PFSK-1 (cell line): ENCODE measurements around the gene TRIM8.

Experiments
- POLR2AphosphoS5 ChIP-seq: IDR thresholded peaks from 2 replicates; pipeline ENCODE4 v1.6.1; 2012; ENCODE audit warnings: low read depth, mild to moderate bottlenecking, control low read depth, low read length, moderate library complexity
- SIN3A ChIP-seq: IDR thresholded peaks from 2 replicates; pipeline ENCODE4 v1.6.1; 2012; ENCODE audit warnings: mild to moderate bottlenecking, low read length, moderate library complexity, borderline replicate concordance; ENCODE audit not compliant: insufficient read depth
- TF ChIP-seq, protein P1 (sequence below), 2 experiments: IDR thresholded peaks; 2 replicates each; pipeline versions ENCODE4 v1.6.1 to v1.8.0; 2011 to 2012; ENCODE audit warnings: low read depth in 2 of 2, low read length in 2 of 2, control low read depth in 1 of 2, inconsistent platforms in 1 of 2, mild to moderate bottlenecking in 1 of 2, moderate library complexity in 1 of 2; ENCODE audit not compliant: insufficient read depth in 1 of 2

DNA sequence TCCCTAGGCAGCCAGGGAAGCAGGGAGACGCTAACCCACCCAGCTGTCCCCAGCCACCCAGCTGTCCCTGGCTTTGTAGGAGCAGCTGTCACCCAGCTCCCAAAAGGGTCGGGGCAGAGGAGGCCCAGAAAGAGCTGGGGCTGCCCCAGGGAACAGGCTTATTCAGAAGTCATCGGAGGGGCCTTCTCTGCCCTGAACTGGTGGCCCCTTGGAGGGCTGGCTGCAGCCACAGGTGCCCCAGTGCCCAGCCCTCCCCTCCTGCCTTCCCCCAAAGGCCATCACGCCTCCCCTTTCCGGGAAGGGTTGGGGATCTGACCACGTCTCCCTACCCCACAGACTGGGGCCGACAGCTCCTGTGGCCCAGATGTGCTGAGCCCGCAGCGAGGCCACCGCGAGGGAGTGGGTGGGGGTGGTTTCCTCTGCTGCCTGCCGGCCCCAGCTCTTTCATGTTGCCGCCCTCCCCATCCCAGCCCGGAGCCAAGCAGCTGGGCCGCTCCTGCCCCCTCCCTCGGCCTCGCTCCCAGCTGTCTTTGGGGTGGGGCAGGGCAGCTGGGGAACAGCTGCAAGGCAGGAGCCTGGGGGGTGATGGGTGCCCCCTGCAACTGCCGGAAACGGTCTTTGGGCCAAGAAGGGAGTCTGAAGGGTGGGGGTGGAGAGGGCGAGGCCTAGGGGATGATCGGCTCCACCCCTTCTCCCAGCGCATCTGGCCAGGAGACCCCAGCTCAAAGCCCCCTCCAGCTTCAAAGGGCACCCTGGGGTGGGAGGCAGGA lies 16.8 kb downstream of the TRIM8 start:
- TF ChIP-seq, protein P1, sequence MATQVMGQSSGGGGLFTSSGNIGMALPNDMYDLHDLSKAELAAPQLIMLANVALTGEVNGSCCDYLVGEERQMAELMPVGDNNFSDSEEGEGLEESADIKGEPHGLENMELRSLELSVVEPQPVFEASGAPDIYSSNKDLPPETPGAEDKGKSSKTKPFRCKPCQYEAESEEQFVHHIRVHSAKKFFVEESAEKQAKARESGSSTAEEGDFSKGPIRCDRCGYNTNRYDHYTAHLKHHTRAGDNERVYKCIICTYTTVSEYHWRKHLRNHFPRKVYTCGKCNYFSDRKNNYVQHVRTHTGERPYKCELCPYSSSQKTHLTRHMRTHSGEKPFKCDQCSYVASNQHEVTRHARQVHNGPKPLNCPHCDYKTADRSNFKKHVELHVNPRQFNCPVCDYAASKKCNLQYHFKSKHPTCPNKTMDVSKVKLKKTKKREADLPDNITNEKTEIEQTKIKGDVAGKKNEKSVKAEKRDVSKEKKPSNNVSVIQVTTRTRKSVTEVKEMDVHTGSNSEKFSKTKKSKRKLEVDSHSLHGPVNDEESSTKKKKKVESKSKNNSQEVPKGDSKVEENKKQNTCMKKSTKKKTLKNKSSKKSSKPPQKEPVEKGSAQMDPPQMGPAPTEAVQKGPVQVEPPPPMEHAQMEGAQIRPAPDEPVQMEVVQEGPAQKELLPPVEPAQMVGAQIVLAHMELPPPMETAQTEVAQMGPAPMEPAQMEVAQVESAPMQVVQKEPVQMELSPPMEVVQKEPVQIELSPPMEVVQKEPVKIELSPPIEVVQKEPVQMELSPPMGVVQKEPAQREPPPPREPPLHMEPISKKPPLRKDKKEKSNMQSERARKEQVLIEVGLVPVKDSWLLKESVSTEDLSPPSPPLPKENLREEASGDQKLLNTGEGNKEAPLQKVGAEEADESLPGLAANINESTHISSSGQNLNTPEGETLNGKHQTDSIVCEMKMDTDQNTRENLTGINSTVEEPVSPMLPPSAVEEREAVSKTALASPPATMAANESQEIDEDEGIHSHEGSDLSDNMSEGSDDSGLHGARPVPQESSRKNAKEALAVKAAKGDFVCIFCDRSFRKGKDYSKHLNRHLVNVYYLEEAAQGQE (IDR thresholded peaks at IDR 0.05; ENCODE audit: insufficient read depth in 1 of 2, low read depth in 2 of 2, low read length in 2 of 2), result no peak
- TF ChIP-seq POLR2AphosphoS5 (no peak), SIN3A (no peak)
